ENCODE data around the gene NPAS3.

DNA sequence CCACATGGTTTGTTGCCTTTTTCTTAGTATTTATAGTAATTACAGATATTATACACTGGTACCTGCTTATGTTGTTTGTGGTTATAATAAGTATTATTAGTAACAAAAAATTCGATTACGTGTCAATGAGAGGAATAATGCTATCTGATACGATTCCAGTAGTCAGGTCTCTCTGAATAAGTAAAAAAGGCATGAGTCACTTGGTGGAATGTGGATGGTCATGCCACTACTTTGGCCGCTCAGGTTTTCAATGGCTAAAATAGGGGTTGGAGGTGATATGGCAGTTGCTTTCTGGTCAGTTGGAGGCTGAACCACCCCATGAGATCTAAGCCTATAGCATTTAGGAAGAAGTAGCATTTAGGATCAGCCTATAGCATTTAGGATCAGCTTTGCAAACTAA is 255.9 kb downstream of the NPAS3 start:
- TF ChIP-seq CTCF (IDR thresholded peaks at IDR 0.05; ENCODE audit: borderline replicate concordance, extremely low read depth, low read length, poor library complexity, severe bottlenecking) (no peak), EZH2 (IDR thresholded peaks at IDR 0.05; ENCODE audit: borderline replicate concordance, low read depth, low read length, severe bottlenecking) (no peak)

Measured in DND-41 (cell line).